OCI-LY3 (cell line): ENCODE measurements around the gene RFC3.

Experiments
- H2AFZ ChIP-seq: fragments of 200-600, 300-600 bp; shearing (Covaris generic); 2 replicates; pipeline ENCODE4 v1.6.0; 2014; ENCODE audit warnings: antibody characterized with exemption, low read depth, low read length
- H3K27ac ChIP-seq: fragments of 200-600, 300-600 bp; sonication (generic); 2 replicates; pipeline ENCODE4 v1.5.1; 2014; ENCODE audit warnings: mild to moderate bottlenecking, low read length, moderate library complexity, mixed read lengths
- H3K27me3 ChIP-seq: fragments of 200-600, 300-600 bp; sonication (generic); 2 replicates; pipeline ENCODE4 v1.6.1; 2014; ENCODE audit warnings: low read depth, low read length, mixed read lengths
- H3K36me3 ChIP-seq: fragments of 200-600, 300-600 bp; sonication (generic); replicated peaks from 2 replicates; pipeline ENCODE3; 2014; ENCODE audit warnings: low read depth, low read length, mixed read lengths
- H3K4me1 ChIP-seq: fragments of 300-600, 200-600 bp; sonication (generic); 2 replicates; pipeline ENCODE4 v1.6.1; 2014; ENCODE audit warnings: low read length, mixed read lengths
- H3K4me2 ChIP-seq: fragments of 200-600, 300-600 bp; sonication (generic); 2 replicates; pipeline ENCODE4 v1.6.1; 2014; ENCODE audit warnings: low read length, mixed read lengths
- H3K4me3 ChIP-seq: fragments of 300-600, 200-600 bp; sonication (generic); 2 replicates; pipeline ENCODE4 v1.5.1; 2014; ENCODE audit warnings: antibody characterized with exemption, mild to moderate bottlenecking, low read length, moderate library complexity
- H3K79me2 ChIP-seq: fragments of 300-600, 200-600 bp; shearing (Covaris generic); 2 replicates; pipeline ENCODE4 v1.6.1; 2014; ENCODE audit warnings: mild to moderate bottlenecking, low read length, mixed read lengths
- H3K9ac ChIP-seq: fragments of 300-600, 200-600 bp; shearing (Covaris generic); 2 replicates; pipeline ENCODE4 v1.6.0; 2014; ENCODE audit warnings: mild to moderate bottlenecking, low read length, moderate library complexity
- H3K9me3 ChIP-seq: fragments of 200-600, 300-600 bp; shearing (Covaris generic); 2 replicates; pipeline ENCODE4 v1.6.1; 2014; ENCODE audit warnings: low read length, mixed read lengths; ENCODE audit not compliant: insufficient read depth
- H4K20me1 ChIP-seq: fragments of 200-600, 300-600 bp; sonication (generic); 2 replicates; pipeline ENCODE4 v1.6.1; 2016; ENCODE audit warnings: low read length, mixed read lengths; ENCODE audit not compliant: insufficient read depth
- CTCF ChIP-seq: fragments of 200-600, 300-600 bp; sonication (generic); IDR thresholded peaks from 2 replicates; pipeline ENCODE4 v1.5.1; 2014; ENCODE audit warnings: antibody characterized with exemption, low read length, low read depth
- EZH2phosphoT487 ChIP-seq: fragments of 200-600 bp; shearing (Covaris generic); IDR thresholded peaks from 2 replicates; pipeline ENCODE4 v1.6.1; 2018; ENCODE audit warnings: antibody characterized with exemption, mixed run types, low read depth

Gene RFC3

DNA sequence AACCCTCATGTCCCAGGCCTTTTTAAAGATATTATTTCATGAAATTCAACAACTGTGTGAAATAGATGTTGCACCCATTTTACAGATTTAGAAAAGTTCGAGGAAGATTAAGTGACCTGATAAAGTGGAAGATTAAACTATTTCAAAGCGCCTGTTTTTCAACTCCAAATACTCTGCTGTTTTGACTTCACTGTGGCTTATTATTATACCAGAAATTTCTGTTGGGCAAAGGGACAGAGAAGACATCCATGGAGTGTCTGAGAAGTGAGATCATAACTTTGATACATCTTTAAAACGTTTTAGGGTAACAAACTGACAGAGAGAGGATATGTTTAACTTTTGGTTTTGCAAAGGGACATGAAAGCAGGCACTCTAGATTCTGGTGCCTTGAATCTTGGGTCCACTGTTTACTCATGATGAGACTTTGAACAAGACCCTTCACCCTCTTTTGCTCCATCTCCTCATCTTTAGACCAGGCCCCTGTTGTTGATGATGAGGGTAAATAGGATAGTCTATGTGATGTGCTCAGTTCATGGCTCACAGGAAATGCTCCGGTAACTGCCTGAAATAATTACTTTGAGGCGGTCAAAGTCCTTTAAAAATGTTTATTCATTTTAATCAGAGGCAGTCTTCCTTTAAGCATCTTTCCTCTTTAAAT lies 55.4 kb downstream of the RFC3 start:
- H3K4me1 ChIP-seq = no peaks in the 10 kb centered on the region
- H3K9ac ChIP-seq = no peak overlapping the region
- no peaks in the 10 kb centered on the region for H3K79me2 ChIP-seq
- no peak overlapping the region for H2AFZ ChIP-seq
- H3K4me3 ChIP-seq = no peak overlapping the region
- no peaks in the 10 kb centered on the region for H3K27me3 ChIP-seq
- no peaks in the 10 kb centered on the region for H3K9me3 ChIP-seq
- no peak overlapping the region for H3K27ac ChIP-seq
- H4K20me1 ChIP-seq = no peaks in the 10 kb centered on the region
- TF ChIP-seq CTCF (no peak), EZH2phosphoT487 (no peak)
- no peak overlapping the region for H3K4me2 ChIP-seq
- H3K36me3 ChIP-seq = no peaks in the 10 kb centered on the region

- no peaks in the 10 kb centered on the region for H4K20me1 ChIP-seq
- H3K4me1 ChIP-seq = no peaks in the 10 kb centered on the region
- no peaks in the 10 kb centered on the region for H3K9me3 ChIP-seq
- no peaks in the 10 kb centered on the region for H3K27me3 ChIP-seq
- TF ChIP-seq CTCF (0 out of 2 replicates have a peak, but pooled peaks have one; percentile 15), EZH2phosphoT487 (no peak)
- H3K36me3 ChIP-seq = no peaks in the 10 kb centered on the region
- no peak overlapping the region for H3K9ac ChIP-seq
- H3K4me3 ChIP-seq = no peak overlapping the region
- no peaks in the 10 kb centered on the region for H3K79me2 ChIP-seq
- H3K27ac ChIP-seq = no peak overlapping the region
- H2AFZ ChIP-seq = no peak overlapping the region
- no peak overlapping the region for H3K4me2 ChIP-seq
Measured at GRCh38 chr13:33874871-33875270, 56.9 kb downstream of the RFC3 start.

DNA sequence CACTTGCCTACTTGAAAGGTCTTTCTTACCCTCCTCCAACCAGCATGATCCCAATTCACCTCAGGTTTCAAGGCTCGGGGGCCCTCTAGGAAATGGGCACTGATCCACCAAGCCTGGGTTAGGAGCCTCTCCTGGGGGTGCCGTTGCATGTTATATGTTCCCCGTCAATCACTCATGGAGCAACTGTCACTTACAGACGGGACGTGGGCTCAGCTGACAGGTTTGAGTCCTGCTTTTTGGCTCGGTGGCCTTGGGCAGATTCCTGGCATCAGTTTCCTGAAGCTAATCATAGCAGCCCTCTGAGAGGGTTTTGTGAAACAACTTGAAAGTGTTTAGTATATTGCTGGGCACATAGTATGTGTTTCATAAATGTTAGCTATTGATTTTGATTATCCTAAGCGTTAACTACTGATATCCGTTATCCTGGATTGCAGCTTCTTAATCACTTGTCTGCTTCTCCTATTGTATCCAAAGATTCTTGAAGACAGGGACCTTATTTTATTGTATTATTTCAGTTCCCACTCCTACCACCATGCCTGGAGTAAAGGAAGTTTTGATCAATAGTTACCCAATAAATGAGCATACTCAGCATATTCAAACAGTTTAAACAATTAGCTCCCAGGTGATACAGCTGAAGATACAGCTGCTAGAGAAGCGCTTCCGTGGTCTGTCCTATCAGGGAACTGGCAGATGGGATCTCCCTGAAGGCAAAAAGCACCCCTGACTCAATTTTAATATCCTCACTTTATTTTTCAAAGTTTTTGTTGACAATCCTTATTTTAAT lies 57.9 kb downstream of the RFC3 start:
- no peak for TF ChIP-seq EZH2phosphoT487
- no peak for TF ChIP-seq CTCF
- H3K4me1 ChIP-seq = no peaks in the 10 kb centered on the region
- H3K4me2 ChIP-seq = no peak overlapping the region
- no peaks in the 10 kb centered on the region for H3K9me3 ChIP-seq
- no peak overlapping the region for H3K9ac ChIP-seq
- no peak overlapping the region for H2AFZ ChIP-seq
- H3K79me2 ChIP-seq = no peaks in the 10 kb centered on the region
- no peak overlapping the region for H3K27ac ChIP-seq
- H3K4me3 ChIP-seq = no peak overlapping the region
- no peaks in the 10 kb centered on the region for H4K20me1 ChIP-seq
- no peaks in the 10 kb centered on the region for H3K27me3 ChIP-seq
- H3K36me3 ChIP-seq = no peaks in the 10 kb centered on the region

DNA sequence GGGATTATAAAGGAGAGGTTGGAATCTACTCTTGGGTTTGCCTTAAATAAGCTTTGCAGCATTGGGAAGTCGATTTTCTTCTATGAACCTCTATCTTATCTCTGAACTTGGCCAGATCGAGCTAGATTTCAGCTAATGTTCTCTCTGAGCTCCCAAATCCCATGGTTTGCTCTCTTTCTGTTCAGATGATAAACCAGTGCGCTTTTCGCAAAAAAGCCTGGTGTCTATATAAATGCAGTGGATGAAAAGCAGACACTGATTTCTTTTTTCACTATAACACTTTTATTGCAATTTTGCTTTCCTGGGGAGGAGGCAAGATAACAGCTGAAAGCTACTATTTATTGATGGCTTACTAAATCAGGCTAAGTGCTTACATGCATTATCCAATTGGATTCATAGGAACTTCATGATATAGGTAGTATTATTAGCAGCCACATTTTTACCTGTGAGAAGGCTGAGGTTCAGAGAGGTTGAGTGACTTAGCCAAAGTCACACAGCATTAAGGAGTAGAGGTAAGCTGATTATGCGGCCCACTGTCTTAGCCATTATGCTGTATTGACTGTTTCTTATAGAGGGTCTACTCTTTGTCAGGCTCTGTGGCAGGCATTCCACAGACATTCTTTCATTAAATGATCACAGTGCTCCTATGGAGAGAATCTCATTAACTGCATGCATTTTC lies 58.9 kb downstream of the RFC3 start:
- Histone ChIP-seq H3K79me2 (no peaks in the 10 kb centered on the region), H3K27ac (no peak overlapping the region), H3K4me3 (no peak overlapping the region), H3K27me3 (no peaks in the 10 kb centered on the region), H3K9me3 (no peaks in the 10 kb centered on the region), H3K9ac (no peak overlapping the region), H4K20me1 (no peaks in the 10 kb centered on the region), H3K36me3 (no peaks in the 10 kb centered on the region), H2AFZ (no peak overlapping the region), H3K4me1 (no peaks in the 10 kb centered on the region), H3K4me2 (no peak overlapping the region)
- TF ChIP-seq CTCF (no peak), EZH2phosphoT487 (no peak)
